GM23338 (cell line): Measurements from ENCODE around the gene ATL3. TPM values are rescaled to one million over a fixed set of nuclear protein-coding genes. Genes with fewer than 3 reads are reported as not detected.

ENCODE experiments used
- ATAC-seq: fragments of 200-7000 bp; cut with Tn5 transposase; 3 replicates; pipeline ENCODE4 v1.9.1; 2020
- DNase-seq: peaks from one replicate; pipeline ENCODE4 v3.0.0-alpha.2; 2015; ENCODE audit warnings: low spot score
- H2AFZ ChIP-seq: fragments of 200-600 bp; sonication (generic); 2 replicates; pipeline ENCODE4 v1.8.0; 2016; ENCODE audit warnings: antibody characterized with exemption, mild to moderate bottlenecking, moderate library complexity
- H3F3A ChIP-seq: fragments of 200-600 bp; sonication (generic); replicated peaks from 2 replicates; pipeline ENCODE4 v1.8.0; 2017; ENCODE audit warnings: antibody characterized with exemption, mixed run types, low read depth
- H3K27ac ChIP-seq: fragments of 200-600 bp; sonication (generic); 2 replicates; pipeline ENCODE4 v1.6.1; 2016; ENCODE audit warnings: low read depth
- H3K27me3 ChIP-seq: fragments of 200-600 bp; sonication (generic); 2 replicates; pipeline ENCODE4 v1.8.0; 2016; ENCODE audit warnings: mild to moderate bottlenecking, mixed run types, moderate library complexity; ENCODE audit not compliant: insufficient read depth
- H3K36me3 ChIP-seq: fragments of 200-600 bp; sonication (generic); 2 replicates; pipeline ENCODE4 v1.8.0; 2016; ENCODE audit warnings: mild to moderate bottlenecking; ENCODE audit not compliant: insufficient read depth
- H3K4me1 ChIP-seq: fragments of 200-600 bp; sonication (generic); 2 replicates; pipeline ENCODE4 v1.8.0; 2016; ENCODE audit warnings: mild to moderate bottlenecking, moderate library complexity; ENCODE audit not compliant: insufficient read depth
- H3K4me2 ChIP-seq: fragments of 200-600 bp; sonication (generic); 2 replicates; pipeline ENCODE4 v1.7.1; 2017; ENCODE audit warnings: mixed run types
- H3K4me3 ChIP-seq: fragments of 200-600 bp; sonication (generic); 2 replicates; pipeline ENCODE4 v1.6.1; 2016; ENCODE audit warnings: mixed run types
- H3K79me2 ChIP-seq: fragments of 200-600 bp; sonication (generic); replicated peaks from 2 replicates; pipeline ENCODE4 v1.8.0; 2017; ENCODE audit warnings: mild to moderate bottlenecking; ENCODE audit not compliant: insufficient read depth
- H3K9me2 ChIP-seq: fragments of 200-600 bp; sonication (generic); 2 replicates; pipeline ENCODE4 v1.8.0; 2017; ENCODE audit not compliant: insufficient read depth
- H4K20me1 ChIP-seq: fragments of 200-600 bp; sonication (generic); replicated peaks from 2 replicates; pipeline ENCODE4 v1.8.0; 2017; ENCODE audit warnings: mild to moderate bottlenecking; ENCODE audit not compliant: insufficient read depth
- H3K27ac Mint-ChIP-seq: 2 replicates; pipeline ENCODE4 v1.8.0; 2020; ENCODE audit warnings: inconsistent platforms, mild to moderate bottlenecking, moderate library complexity, mixed read lengths
- H3K27me3 Mint-ChIP-seq: 3 replicates; pipeline ENCODE4 v1.8.0; 2022; ENCODE audit warnings: low read depth, mild to moderate bottlenecking, moderate library complexity, mixed read lengths, inconsistent platforms; ENCODE audit not compliant: insufficient read depth, poor library complexity
- H3K36me3 Mint-ChIP-seq: 3 replicates; pipeline ENCODE4 v1.8.0; 2021; ENCODE audit warnings: low read depth, mild to moderate bottlenecking, inconsistent platforms, moderate library complexity, mixed read lengths
- H3K4me1 Mint-ChIP-seq: 3 replicates; pipeline ENCODE4 v1.8.0; 2020; ENCODE audit warnings: mild to moderate bottlenecking, inconsistent platforms, mixed read lengths
- H3K4me3 Mint-ChIP-seq: 3 replicates; pipeline ENCODE4 v1.8.0; 2021; ENCODE audit warnings: moderate library complexity, mild to moderate bottlenecking, inconsistent platforms, mixed read lengths
- H3K9me3 Mint-ChIP-seq: 3 replicates; pipeline ENCODE4 v1.8.0; 2020; ENCODE audit warnings: moderate library complexity, mild to moderate bottlenecking, inconsistent platforms, mixed read lengths
- CREB1 ChIP-seq: fragments of 250-450 bp; sonication (Bioruptor Pico); IDR thresholded peaks from 2 replicates; pipeline ENCODE4 v1.5.0; 2020; ENCODE audit warnings: low read depth, mild to moderate bottlenecking, moderate library complexity
- EZH2 ChIP-seq: fragments of 200-600 bp; sonication (generic); IDR thresholded peaks from one replicate; pipeline ENCODE4 v1.8.0; 2017; ENCODE audit warnings: antibody characterized with exemption, mild to moderate bottlenecking, low read depth; ENCODE audit not compliant: unreplicated experiment
- EZH2phosphoT487 ChIP-seq: fragments of 200-600 bp; sonication (generic); IDR thresholded peaks from one replicate; pipeline ENCODE4 v1.8.1; 2018; ENCODE audit warnings: antibody characterized with exemption; ENCODE audit not compliant: unreplicated experiment
- JUNB ChIP-seq: IDR thresholded peaks from one replicate; pipeline ENCODE4 v1.6.1; 2016; ENCODE audit warnings: antibody characterized with exemption; ENCODE audit not compliant: unreplicated experiment
- NANOG ChIP-seq: IDR thresholded peaks from 2 replicates; pipeline ENCODE4 v1.6.1; 2016; ENCODE audit warnings: antibody characterized with exemption, borderline replicate concordance
- POLR2AphosphoS5 ChIP-seq: IDR thresholded peaks from 2 replicates; pipeline ENCODE4 v1.6.1; 2016; ENCODE audit warnings: antibody characterized with exemption, low read depth
- STAT1 ChIP-seq: IDR thresholded peaks from one replicate; pipeline ENCODE4 v1.6.1; 2016; ENCODE audit warnings: antibody characterized with exemption; ENCODE audit not compliant: unreplicated experiment
- ZNF331 ChIP-seq: fragments of 250-450 bp; sonication (Bioruptor Pico); IDR thresholded peaks from 2 replicates; pipeline ENCODE4 v1.5.0; 2020; ENCODE audit warnings: low read depth, mild to moderate bottlenecking, moderate library complexity
- polyA plus RNA-seq: library from polyadenylated mRNA; unstranded; fragments of >200 nt; fragmentation: Nextera tagmentation; extraction: Ambion mirVana; gene quantifications from 2 replicates; pipeline ENCODE4 v1.2.1, GENCODE V29; 2016
- total RNA-seq: library from RNA; depleted of rRNA; stranded (reverse); fragments of >200 nt; shearing (Covaris generic); gene quantifications from 2 replicates; pipeline ENCODE4 v1.2.3, GENCODE V29; 2014
- TF ChIP-seq, protein P1 (sequence below): fragments of 250-450 bp; sonication (Bioruptor Pico); IDR thresholded peaks from 2 replicates; pipeline ENCODE4 v1.5.0; 2020; ENCODE audit warnings: mild to moderate bottlenecking, moderate library complexity
- TF ChIP-seq, protein P2 (sequence below): IDR thresholded peaks from one replicate; pipeline ENCODE4 v1.6.1; 2018; ENCODE audit warnings: antibody characterized with exemption; ENCODE audit not compliant: unreplicated experiment
- TF ChIP-seq, protein P3 (sequence below): IDR thresholded peaks from 2 replicates; pipeline ENCODE4 v1.6.1; 2016; ENCODE audit warnings: antibody characterized with exemption

ATL3 gene
- total and polyA plus RNA-seq, 2 experiments from 2014 or later = 6.8 to 20.4 TPM

DNA sequence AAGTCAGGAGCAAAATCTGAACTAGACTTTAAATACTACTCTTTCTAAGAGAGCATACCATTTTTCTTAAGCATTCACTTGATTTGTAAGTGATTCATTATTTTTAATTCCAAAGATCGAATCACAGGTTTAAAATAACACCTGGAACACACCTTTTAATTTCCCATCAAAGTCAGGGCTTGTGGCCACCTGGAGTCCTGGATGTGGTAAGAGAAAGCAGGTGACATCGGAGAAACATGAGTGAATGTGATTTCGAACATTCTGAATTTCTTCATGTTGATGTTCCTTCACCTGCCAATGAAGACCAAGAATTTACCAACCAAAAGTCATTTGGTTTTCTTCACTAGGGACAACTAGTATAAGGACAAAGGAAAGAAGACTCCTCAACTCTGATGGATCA, 28.0 kb downstream of the ATL3 start:
- Histone ChIP-seq H4K20me1 (no peaks in the 10 kb centered on the region), H3K36me3 (peaks cover 32% of the 10 kb centered on the region), H2AFZ (no peak overlapping the region), H3K4me3 (no peak overlapping the region), H3F3A (0 out of 2 replicates have a peak, but pooled peaks cover 5% of the 10 kb centered on the region), H3K4me1 (no peaks in the 10 kb centered on the region), H3K27ac (no peak overlapping the region), H3K4me2 (no peak overlapping the region), H3K27me3 (no peaks in the 10 kb centered on the region), H3K9me2 (no peaks in the 10 kb centered on the region), H3K79me2 (no peaks in the 10 kb centered on the region)
- H3K9me3 Mint-ChIP-seq = no peaks in the 10 kb centered on the region
- no peak for ATAC-seq
- no peak for TF ChIP-seq POLR2AphosphoS5
- TF ChIP-seq, protein P1, sequence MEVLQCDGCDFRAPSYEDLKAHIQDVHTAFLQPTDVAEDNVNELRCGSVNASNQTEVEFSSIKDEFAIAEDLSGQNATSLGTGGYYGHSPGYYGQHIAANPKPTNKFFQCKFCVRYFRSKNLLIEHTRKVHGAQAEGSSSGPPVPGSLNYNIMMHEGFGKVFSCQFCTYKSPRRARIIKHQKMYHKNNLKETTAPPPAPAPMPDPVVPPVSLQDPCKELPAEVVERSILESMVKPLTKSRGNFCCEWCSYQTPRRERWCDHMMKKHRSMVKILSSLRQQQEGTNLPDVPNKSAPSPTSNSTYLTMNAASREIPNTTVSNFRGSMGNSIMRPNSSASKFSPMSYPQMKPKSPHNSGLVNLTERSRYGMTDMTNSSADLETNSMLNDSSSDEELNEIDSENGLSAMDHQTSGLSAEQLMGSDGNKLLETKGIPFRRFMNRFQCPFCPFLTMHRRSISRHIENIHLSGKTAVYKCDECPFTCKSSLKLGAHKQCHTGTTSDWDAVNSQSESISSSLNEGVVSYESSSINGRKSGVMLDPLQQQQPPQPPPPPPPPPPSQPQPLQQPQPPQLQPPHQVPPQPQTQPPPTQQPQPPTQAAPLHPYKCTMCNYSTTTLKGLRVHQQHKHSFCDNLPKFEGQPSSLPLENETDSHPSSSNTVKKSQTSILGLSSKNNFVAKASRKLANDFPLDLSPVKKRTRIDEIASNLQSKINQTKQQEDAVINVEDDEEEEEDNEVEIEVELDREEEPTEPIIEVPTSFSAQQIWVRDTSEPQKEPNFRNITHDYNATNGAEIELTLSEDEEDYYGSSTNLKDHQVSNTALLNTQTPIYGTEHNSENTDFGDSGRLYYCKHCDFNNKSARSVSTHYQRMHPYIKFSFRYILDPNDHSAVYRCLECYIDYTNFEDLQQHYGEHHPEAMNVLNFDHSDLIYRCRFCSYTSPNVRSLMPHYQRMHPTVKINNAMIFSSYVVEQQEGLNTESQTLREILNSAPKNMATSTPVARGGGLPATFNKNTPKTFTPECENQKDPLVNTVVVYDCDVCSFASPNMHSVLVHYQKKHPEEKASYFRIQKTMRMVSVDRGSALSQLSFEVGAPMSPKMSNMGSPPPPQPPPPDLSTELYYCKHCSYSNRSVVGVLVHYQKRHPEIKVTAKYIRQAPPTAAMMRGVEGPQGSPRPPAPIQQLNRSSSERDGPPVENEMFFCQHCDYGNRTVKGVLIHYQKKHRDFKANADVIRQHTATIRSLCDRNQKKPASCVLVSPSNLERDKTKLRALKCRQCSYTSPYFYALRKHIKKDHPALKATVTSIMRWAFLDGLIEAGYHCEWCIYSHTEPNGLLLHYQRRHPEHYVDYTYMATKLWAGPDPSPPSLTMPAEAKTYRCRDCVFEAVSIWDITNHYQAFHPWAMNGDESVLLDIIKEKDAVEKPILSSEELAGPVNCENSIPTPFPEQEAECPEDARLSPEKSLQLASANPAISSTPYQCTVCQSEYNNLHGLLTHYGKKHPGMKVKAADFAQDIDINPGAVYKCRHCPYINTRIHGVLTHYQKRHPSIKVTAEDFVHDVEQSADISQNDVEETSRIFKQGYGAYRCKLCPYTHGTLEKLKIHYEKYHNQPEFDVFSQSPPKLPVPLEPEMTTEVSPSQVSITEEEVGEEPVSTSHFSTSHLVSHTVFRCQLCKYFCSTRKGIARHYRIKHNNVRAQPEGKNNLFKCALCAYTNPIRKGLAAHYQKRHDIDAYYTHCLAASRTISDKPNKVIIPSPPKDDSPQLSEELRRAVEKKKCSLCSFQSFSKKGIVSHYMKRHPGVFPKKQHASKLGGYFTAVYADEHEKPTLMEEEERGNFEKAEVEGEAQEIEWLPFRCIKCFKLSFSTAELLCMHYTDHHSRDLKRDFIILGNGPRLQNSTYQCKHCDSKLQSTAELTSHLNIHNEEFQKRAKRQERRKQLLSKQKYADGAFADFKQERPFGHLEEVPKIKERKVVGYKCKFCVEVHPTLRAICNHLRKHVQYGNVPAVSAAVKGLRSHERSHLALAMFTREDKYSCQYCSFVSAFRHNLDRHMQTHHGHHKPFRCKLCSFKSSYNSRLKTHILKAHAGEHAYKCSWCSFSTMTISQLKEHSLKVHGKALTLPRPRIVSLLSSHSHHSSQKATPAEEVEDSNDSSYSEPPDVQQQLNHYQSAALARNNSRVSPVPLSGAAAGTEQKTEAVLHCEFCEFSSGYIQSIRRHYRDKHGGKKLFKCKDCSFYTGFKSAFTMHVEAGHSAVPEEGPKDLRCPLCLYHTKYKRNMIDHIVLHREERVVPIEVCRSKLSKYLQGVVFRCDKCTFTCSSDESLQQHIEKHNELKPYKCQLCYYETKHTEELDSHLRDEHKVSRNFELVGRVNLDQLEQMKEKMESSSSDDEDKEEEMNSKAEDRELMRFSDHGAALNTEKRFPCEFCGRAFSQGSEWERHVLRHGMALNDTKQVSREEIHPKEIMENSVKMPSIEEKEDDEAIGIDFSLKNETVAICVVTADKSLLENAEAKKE (CRISPR knock-in tag) = no peak
- TF ChIP-seq, protein P2, sequence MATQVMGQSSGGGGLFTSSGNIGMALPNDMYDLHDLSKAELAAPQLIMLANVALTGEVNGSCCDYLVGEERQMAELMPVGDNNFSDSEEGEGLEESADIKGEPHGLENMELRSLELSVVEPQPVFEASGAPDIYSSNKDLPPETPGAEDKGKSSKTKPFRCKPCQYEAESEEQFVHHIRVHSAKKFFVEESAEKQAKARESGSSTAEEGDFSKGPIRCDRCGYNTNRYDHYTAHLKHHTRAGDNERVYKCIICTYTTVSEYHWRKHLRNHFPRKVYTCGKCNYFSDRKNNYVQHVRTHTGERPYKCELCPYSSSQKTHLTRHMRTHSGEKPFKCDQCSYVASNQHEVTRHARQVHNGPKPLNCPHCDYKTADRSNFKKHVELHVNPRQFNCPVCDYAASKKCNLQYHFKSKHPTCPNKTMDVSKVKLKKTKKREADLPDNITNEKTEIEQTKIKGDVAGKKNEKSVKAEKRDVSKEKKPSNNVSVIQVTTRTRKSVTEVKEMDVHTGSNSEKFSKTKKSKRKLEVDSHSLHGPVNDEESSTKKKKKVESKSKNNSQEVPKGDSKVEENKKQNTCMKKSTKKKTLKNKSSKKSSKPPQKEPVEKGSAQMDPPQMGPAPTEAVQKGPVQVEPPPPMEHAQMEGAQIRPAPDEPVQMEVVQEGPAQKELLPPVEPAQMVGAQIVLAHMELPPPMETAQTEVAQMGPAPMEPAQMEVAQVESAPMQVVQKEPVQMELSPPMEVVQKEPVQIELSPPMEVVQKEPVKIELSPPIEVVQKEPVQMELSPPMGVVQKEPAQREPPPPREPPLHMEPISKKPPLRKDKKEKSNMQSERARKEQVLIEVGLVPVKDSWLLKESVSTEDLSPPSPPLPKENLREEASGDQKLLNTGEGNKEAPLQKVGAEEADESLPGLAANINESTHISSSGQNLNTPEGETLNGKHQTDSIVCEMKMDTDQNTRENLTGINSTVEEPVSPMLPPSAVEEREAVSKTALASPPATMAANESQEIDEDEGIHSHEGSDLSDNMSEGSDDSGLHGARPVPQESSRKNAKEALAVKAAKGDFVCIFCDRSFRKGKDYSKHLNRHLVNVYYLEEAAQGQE = no peak
- TF ChIP-seq, protein P3, sequence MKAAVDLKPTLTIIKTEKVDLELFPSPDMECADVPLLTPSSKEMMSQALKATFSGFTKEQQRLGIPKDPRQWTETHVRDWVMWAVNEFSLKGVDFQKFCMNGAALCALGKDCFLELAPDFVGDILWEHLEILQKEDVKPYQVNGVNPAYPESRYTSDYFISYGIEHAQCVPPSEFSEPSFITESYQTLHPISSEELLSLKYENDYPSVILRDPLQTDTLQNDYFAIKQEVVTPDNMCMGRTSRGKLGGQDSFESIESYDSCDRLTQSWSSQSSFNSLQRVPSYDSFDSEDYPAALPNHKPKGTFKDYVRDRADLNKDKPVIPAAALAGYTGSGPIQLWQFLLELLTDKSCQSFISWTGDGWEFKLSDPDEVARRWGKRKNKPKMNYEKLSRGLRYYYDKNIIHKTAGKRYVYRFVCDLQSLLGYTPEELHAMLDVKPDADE = no peak
- TF ChIP-seq CREB1 = no peak
- no peak for TF ChIP-seq NANOG
- no peak for TF ChIP-seq JUNB
- TF ChIP-seq ZNF331 (CRISPR knock-in tag) = no peak
- TF ChIP-seq STAT1 = no peak
- TF ChIP-seq EZH2 = no peak
- TF ChIP-seq EZH2phosphoT487 = no peak
- H3K36me3 Mint-ChIP-seq = peaks cover 30% of the 10 kb centered on the region
- H3K27ac Mint-ChIP-seq = no peak overlapping the region
- no peaks in the 10 kb centered on the region for H3K4me1 Mint-ChIP-seq
- peaks cover 2% of the 10 kb centered on the region for H3K27me3 Mint-ChIP-seq
- no peak overlapping the region for H3K4me3 Mint-ChIP-seq
- DNase-seq = no peak
